Keratinocyte (primary cell): ENCODE measurements around the gene ITSN1.

Experiments used
- EZH2 ChIP-seq: IDR thresholded peaks from one replicate; pipeline ENCODE4 v1.6.1; 2012; ENCODE audit warnings: inconsistent platforms, mild to moderate bottlenecking, low read length, moderate library complexity
- TF ChIP-seq, protein P1 (sequence below), 3 experiments: IDR thresholded peaks in 1 of 3; conservative IDR thresholded peaks in 1 of 3; optimal IDR thresholded peaks in 1 of 3; 2 replicates in 2 of 3; 3 replicates in 1 of 3; pipeline versions ENCODE3 to v1.5.1; 2011; ENCODE audit warnings: low read length in 3 of 3, mild to moderate bottlenecking in 3 of 3, moderate library complexity in 2 of 3, control low read depth in 1 of 3, inconsistent platforms in 1 of 3; ENCODE audit not compliant: insufficient read depth in 2 of 3; ENCODE audit errors: extremely low read depth in 1 of 3

DNA sequence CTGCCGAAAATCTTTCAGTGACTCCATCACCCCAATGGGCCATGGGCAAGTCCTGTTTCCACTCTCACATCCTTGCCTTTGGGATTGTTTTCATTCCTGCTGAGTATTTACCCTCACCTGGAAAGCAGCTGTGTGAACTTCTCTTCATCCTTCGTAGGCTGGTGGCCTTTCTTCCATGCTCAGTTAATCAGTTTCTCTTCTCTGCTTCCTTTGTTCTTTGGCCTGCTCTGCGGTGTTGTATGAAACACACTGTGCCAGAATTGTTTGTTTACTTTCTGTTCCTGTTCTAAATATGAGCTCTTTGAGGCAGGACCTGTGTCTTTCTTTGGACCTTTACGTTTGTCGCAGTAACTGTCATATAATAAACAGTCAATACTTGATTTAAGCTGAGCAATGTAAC is 48.6 kb downstream of the ITSN1 start:
- TF ChIP-seq, protein P1, sequence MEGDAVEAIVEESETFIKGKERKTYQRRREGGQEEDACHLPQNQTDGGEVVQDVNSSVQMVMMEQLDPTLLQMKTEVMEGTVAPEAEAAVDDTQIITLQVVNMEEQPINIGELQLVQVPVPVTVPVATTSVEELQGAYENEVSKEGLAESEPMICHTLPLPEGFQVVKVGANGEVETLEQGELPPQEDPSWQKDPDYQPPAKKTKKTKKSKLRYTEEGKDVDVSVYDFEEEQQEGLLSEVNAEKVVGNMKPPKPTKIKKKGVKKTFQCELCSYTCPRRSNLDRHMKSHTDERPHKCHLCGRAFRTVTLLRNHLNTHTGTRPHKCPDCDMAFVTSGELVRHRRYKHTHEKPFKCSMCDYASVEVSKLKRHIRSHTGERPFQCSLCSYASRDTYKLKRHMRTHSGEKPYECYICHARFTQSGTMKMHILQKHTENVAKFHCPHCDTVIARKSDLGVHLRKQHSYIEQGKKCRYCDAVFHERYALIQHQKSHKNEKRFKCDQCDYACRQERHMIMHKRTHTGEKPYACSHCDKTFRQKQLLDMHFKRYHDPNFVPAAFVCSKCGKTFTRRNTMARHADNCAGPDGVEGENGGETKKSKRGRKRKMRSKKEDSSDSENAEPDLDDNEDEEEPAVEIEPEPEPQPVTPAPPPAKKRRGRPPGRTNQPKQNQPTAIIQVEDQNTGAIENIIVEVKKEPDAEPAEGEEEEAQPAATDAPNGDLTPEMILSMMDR (optimal IDR thresholded peaks at IDR 0.05 in 1 of 3, IDR thresholded peaks at IDR 0.05 in 1 of 3, conservative IDR thresholded peaks at IDR 0.05 in 1 of 3; ENCODE audit: extremely low read depth in 1 of 3, insufficient read depth in 2 of 3, low read length in 3 of 3): no peak
- TF ChIP-seq EZH2: no peak
